Fibroblast of lung (primary cell): Measurements from ENCODE around the gene TSSK3. TPM values are rescaled to one million over a fixed set of nuclear protein-coding genes. Genes with fewer than 3 reads are reported as not detected.
"Not testable (repeated sequence)": the region's sequence is repeated elsewhere in the genome, so short reads cannot be mapped to it uniquely, and the experiment has no call there.

Experiments
- DNase-seq, 2 donors: peaks; one replicate each; pipeline versions ENCODE4 v3.0.0 to v3.0.0-alpha.2; 2010; ENCODE audit warnings: low read depth in 2 of 2
- H2AFZ ChIP-seq: 2 replicates; pipeline ENCODE4 v1.5.1; 2012; ENCODE audit warnings: low read length, control low read depth, inconsistent platforms
- H3K27ac ChIP-seq: 2 replicates; pipeline ENCODE4 v1.5.1; 2011; ENCODE audit warnings: low read length, control low read depth; ENCODE audit not compliant: insufficient read depth
- H3K27me3 ChIP-seq: 2 replicates; pipeline ENCODE4 v1.5.1; 2011; ENCODE audit warnings: mild to moderate bottlenecking, low read length; ENCODE audit not compliant: control insufficient read depth, insufficient read depth
- H3K36me3 ChIP-seq: 2 replicates; pipeline ENCODE4 v1.5.1; 2011; ENCODE audit warnings: low read length; ENCODE audit not compliant: control insufficient read depth, insufficient read depth
- H3K4me1 ChIP-seq: 2 replicates; pipeline ENCODE4 v1.5.1; 2011; ENCODE audit warnings: low read length; ENCODE audit not compliant: control insufficient read depth, insufficient read depth; ENCODE audit errors: extremely low read depth
- H3K4me2 ChIP-seq: 2 replicates; pipeline ENCODE4 v1.5.1; 2011; ENCODE audit warnings: low read length, control low read depth; ENCODE audit not compliant: insufficient read depth; ENCODE audit errors: extremely low read depth
- H3K4me3 ChIP-seq, 4 experiments: fragments of 200-600 bp in 1 of 4; sonication (generic) in 1 of 4; replicated peaks in 1 of 4; 2 replicates each; pipeline ENCODE4 v1.5.1; 2011 to 2016; ENCODE audit warnings: low read length in 4 of 4, low read depth in 3 of 4, mild to moderate bottlenecking in 3 of 4, control low read depth in 2 of 4, inconsistent platforms in 1 of 4, mixed read lengths in 1 of 4; ENCODE audit not compliant: insufficient read depth in 1 of 4; ENCODE audit errors: control extremely low read depth in 1 of 4
- H3K79me2 ChIP-seq: 2 replicates; pipeline ENCODE4 v1.5.1; 2012; ENCODE audit warnings: mild to moderate bottlenecking, low read length, inconsistent platforms; ENCODE audit not compliant: control insufficient read depth, insufficient read depth
- H3K9ac ChIP-seq: 2 replicates; pipeline ENCODE4 v1.5.1; 2011; ENCODE audit warnings: mild to moderate bottlenecking, low read length, control low read depth; ENCODE audit not compliant: insufficient read depth
- H3K9me3 ChIP-seq: 2 replicates; pipeline ENCODE4 v1.5.1; 2012; ENCODE audit warnings: low read depth, low read length; ENCODE audit not compliant: control insufficient read depth, insufficient read depth
- H4K20me1 ChIP-seq: 2 replicates; pipeline ENCODE4 v1.5.1; 2011; ENCODE audit warnings: low read length; ENCODE audit not compliant: control insufficient read depth, insufficient read depth; ENCODE audit errors: extremely low read depth
- EZH2 ChIP-seq: IDR thresholded peaks from 2 replicates; pipeline ENCODE4 v1.5.1; 2012; ENCODE audit warnings: low read length, control low read depth, mild to moderate bottlenecking; ENCODE audit errors: missing control alignments
- polyA plus RNA-seq, 2 donors: library from polyadenylated mRNA; depleted of rRNA in 1 of 2; stranded (reverse) in 1 of 2; unstranded in 1 of 2; fragments of >200 nt; gene quantifications; 2 replicates each; pipeline ENCODE4 v1.2.1, GENCODE V29; 2011 to 2012; ENCODE audit warnings: missing spikeins in 1 of 2
- total RNA-seq: library from RNA; depleted of rRNA; stranded (reverse); fragments of >200 nt; gene quantifications from 2 replicates; pipeline ENCODE4 v1.2.1, GENCODE V29; 2014
- TF ChIP-seq, protein P1 (sequence below), 2 donors: IDR thresholded peaks in 1 of 2; conservative IDR thresholded peaks in 1 of 2; 1 replicate in 1 of 2; 2 replicates in 1 of 2; pipeline ENCODE4 v1.5.1; 2011 to 2012; ENCODE audit warnings: low read length in 2 of 2, control low read depth in 1 of 2, inconsistent platforms in 1 of 2, low read depth in 1 of 2, mild to moderate bottlenecking in 1 of 2

Gene TSSK3
- total and polyA plus RNA-seq, 2 donors (not counting 1 experiment from before 2014, with no cell fraction given): 0.50 to 0.58 TPM

DNA sequence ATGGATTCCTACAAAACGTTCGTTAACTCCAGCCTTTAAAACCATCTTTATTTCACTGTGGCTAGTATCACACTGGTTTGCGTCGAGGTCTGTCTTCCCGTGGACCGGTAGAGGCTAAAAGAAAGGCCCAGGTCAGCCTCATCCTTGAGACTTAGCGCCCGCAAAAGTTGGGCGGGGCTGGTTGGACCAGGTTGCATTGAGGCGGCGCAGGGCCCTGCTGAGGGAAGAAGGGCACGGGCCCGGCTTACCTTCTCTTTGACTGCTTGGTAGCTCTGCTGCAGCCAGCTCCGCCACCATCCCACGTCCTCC, 31.4 kb downstream of the TSSK3 start:
- peak overlapping the region; percentile 91 for H3K9ac ChIP-seq
- H3K4me1 ChIP-seq: peaks cover 10% of the 10 kb centered on the region
- TF ChIP-seq, protein P1, sequence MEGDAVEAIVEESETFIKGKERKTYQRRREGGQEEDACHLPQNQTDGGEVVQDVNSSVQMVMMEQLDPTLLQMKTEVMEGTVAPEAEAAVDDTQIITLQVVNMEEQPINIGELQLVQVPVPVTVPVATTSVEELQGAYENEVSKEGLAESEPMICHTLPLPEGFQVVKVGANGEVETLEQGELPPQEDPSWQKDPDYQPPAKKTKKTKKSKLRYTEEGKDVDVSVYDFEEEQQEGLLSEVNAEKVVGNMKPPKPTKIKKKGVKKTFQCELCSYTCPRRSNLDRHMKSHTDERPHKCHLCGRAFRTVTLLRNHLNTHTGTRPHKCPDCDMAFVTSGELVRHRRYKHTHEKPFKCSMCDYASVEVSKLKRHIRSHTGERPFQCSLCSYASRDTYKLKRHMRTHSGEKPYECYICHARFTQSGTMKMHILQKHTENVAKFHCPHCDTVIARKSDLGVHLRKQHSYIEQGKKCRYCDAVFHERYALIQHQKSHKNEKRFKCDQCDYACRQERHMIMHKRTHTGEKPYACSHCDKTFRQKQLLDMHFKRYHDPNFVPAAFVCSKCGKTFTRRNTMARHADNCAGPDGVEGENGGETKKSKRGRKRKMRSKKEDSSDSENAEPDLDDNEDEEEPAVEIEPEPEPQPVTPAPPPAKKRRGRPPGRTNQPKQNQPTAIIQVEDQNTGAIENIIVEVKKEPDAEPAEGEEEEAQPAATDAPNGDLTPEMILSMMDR (conservative IDR thresholded peaks at IDR 0.05 in 1 of 2, IDR thresholded peaks at IDR 0.05 in 1 of 2; ENCODE audit: low read depth in 1 of 2, low read length in 2 of 2): no peak
- TF ChIP-seq EZH2: no peak
- peaks cover 20% of the 10 kb centered on the region for H3K79me2 ChIP-seq
- H3K4me2 ChIP-seq: peak overlapping the region; percentile 95
- no peaks in the 10 kb centered on the region for H4K20me1 ChIP-seq
- H3K27me3 ChIP-seq: no peaks in the 10 kb centered on the region
- H3K9me3 ChIP-seq: no peaks in the 10 kb centered on the region
- H3K36me3 ChIP-seq: peaks cover 1% of the 10 kb centered on the region
- H2AFZ ChIP-seq: peak overlapping the region; percentile 83
- peak overlapping the region; percentile 75 to 91 (median 88) for H3K4me3 ChIP-seq
- H3K27ac ChIP-seq: peak overlapping the region; percentile 94
- no peak for DNase-seq

DNA sequence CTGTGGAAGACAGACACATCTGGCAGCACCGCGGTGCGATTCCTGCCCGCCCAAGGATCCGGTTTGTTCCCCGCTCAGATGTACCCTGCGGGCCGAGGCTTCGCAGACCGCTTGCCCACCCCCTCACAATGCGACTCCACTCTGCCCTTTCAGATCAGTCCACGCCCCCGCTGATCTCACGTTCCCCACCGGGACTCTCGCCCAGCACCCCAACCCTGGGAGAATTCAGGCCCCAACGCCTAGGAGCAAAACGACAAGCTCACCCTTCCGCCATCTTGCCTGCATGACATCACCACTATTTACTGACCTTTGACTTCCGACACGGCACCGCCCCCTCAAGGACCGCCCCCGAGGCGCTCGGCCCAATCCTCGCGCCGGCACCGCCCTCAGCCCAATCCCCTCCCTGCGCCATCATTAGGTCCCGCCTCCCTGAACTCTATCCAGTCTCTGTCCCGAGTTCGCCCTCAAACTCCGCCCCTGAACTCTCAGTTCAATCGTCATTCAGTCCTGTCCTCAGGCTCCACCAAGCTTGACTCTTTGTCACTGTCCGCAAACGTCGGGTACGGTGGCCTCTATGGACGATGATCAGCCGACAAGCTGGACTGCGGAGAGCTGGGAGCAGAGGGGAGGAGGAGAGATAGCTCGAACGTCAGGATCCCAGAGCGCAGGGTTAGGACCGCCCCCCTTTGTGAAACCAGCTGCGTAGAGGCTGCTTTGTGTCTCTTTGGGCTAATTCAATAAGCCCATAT, 32.0 kb downstream of the TSSK3 start, which contains the start of gene BSDC1:
BSDC1 (minus strand) TSS at position 301 of the 749 bp plus-strand sequence; CDS start at position 274, 27 bp downstream.
- Histone ChIP-seq H3K4me2 (peak within 1 kb of the TSS; percentile 95), H3K4me1 (peaks cover 10% of the 10 kb centered on the region), H3K36me3 (peaks cover 1% of the 10 kb centered on the region), H3K27ac (peak within 1 kb of the TSS; percentile 94), H3K79me2 (peaks cover 20% of the 10 kb centered on the region), H3K9me3 (no peaks in the 10 kb centered on the region), H3K9ac (peak within 1 kb of the TSS; percentile 91), H4K20me1 (no peaks in the 10 kb centered on the region), H2AFZ (peak within 1 kb of the TSS; percentile 83), H3K27me3 (no peaks in the 10 kb centered on the region), H3K4me3 (peak within 1 kb of the TSS; percentile 75 to 91 (median 88))
- TF ChIP-seq, protein P1 (conservative IDR thresholded peaks at IDR 0.05 in 1 of 2, IDR thresholded peaks at IDR 0.05 in 1 of 2; ENCODE audit: low read depth in 1 of 2, low read length in 2 of 2): no peak
- no peak for TF ChIP-seq EZH2
- peak; percentile 98 to 99 for DNase-seq

DNA sequence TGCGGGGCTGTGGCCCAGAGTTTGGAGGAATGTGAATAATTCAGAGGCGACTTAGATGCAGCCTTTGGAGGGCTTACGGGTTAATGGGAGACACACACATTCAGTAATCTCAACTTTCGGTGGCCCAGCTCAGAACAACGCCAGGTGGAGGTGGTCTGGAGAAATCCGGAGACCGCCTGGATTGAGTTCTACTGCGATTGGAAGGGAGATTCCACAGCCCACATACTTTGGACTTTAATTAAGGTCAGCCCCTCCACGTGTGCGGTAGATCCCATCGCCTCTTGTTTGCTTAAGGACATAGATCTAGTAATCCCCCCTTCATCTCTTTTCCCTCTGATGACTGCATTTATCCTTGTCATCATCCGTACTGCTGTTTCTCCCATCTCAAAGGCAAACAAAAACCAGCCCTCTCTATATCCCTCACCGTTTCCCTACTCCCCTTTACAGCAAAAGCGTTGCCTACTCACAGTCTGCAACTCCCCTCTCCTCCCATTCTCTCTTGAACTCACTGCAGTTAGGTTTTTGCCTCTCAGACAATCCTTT, 32.6 kb downstream of the TSSK3 start:
- Histone ChIP-seq H3K27me3 (no peaks in the 10 kb centered on the region), H4K20me1 (no peaks in the 10 kb centered on the region), H3K27ac (peak overlapping the region; percentile 94), H3K36me3 (peaks cover 1% of the 10 kb centered on the region), H3K4me2 (peak overlapping the region; percentile 91), H2AFZ (peak overlapping the region; percentile 83), H3K9me3 (no peaks in the 10 kb centered on the region), H3K9ac (peak overlapping the region; percentile 70), H3K4me3 (peak overlapping the region; percentile 75 to 91 (median 88)), H3K79me2 (peaks cover 20% of the 10 kb centered on the region), H3K4me1 (peaks cover 10% of the 10 kb centered on the region)
- no peak for DNase-seq
- no peak for TF ChIP-seq EZH2
- TF ChIP-seq, protein P1 (conservative IDR thresholded peaks at IDR 0.05 in 1 of 2, IDR thresholded peaks at IDR 0.05 in 1 of 2; ENCODE audit: low read depth in 1 of 2, low read length in 2 of 2): no peak

DNA sequence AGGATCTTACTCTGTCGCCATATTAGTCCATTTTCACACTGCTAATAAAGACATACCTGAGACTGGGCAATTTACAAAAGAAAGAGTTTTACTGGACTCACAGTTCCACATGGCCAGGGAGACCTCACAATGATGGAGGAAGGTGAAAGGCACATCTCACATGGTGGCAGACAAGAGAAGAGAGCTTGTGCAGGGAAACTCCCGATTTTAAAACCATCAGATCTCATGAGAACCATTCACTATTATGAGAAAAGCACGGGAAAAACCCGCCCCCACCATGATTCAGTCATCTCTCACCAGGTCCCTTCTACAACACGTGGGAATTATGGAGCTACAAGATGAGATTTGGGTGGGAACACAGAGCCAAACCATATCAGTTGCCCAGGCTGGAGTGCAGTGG, 34.2 kb downstream of the TSSK3 start:
- H3K27ac ChIP-seq, H3K36me3 ChIP-seq, H3K27me3 ChIP-seq, H3K9me3 ChIP-seq, H3K9ac ChIP-seq, H4K20me1 ChIP-seq, H3K4me3 ChIP-seq, H3K4me2 ChIP-seq, DNase-seq, H2AFZ ChIP-seq, H3K4me1 ChIP-seq: not testable (repeated sequence)
- H3K79me2 ChIP-seq: peaks cover 16% of the 10 kb centered on the region
